ENCODE data around the gene PTPRD. TPM values are rescaled to one million over a fixed set of nuclear protein-coding genes. Genes with fewer than 3 reads are reported as not detected.

PTPRD gene
- total RNA-seq, 1 experiment from 2014 or later: not detected

GRCh38 chr9:8659108-8659507 lies 1953.7 kb downstream of the PTPRD start:
- Histone ChIP-seq H3K9me3 (ENCODE audit: control insufficient read depth, insufficient read depth, low read depth, low read length) (no peaks in the 10 kb centered on the region), H3K4me1 (ENCODE audit: control insufficient read depth, insufficient read depth, low read length) (no peaks in the 10 kb centered on the region), H3K36me3 (ENCODE audit: control insufficient read depth, insufficient read depth, low read length) (no peaks in the 10 kb centered on the region), H3K27me3 (ENCODE audit: control insufficient read depth, insufficient read depth, low read length) (no peaks in the 10 kb centered on the region), H3K27ac (ENCODE audit: low read length) (no peak overlapping the region), H3K4me3 (ENCODE audit: low read depth in 2 of 2, low read length in 2 of 2) (no peak overlapping the region)
- ChIA-PET POLR2A (no interaction called here), CTCF (no interaction called here)
- intact Hi-C loops (cut with micrococcal nuclease; ENCODE audit: unreplicated experiment): no loop called here
- DNase-seq (ENCODE audit: low read depth, low spot score) (no peak), ATAC-seq (no peak)
- in situ Hi-C loops (cut with HindIII; ENCODE audit: low pct_unique_long_range_greater_than_20kb, low sequenced_read_pairs): no loop called here
- BruUV-seq (replicated peaks): no TSS peak
- TF ChIP-seq CTCF (IDR thresholded peaks at IDR 0.05) (no peak), POLR2AphosphoS5 (IDR thresholded peaks at IDR 0.05; ENCODE audit: low read depth, low read length) (no peak), SIN3A (IDR thresholded peaks at IDR 0.05; ENCODE audit: borderline replicate concordance, insufficient read depth, low read depth, low read length) (no peak), REST (IDR thresholded peaks at IDR 0.05; ENCODE audit: insufficient read depth in 1 of 2, low read depth in 2 of 2, low read length in 1 of 2) (no peak), TCF7L2 (IDR thresholded peaks at IDR 0.05; ENCODE audit: low read depth, low read length) (no peak)

- no peak overlapping the region for H3K4me3 ChIP-seq (ENCODE audit: low read depth in 2 of 2, low read length in 2 of 2)
- no peaks in the 10 kb centered on the region for H3K36me3 ChIP-seq (ENCODE audit: control insufficient read depth, insufficient read depth, low read length)
- H3K27ac ChIP-seq (ENCODE audit: low read length): no peak overlapping the region
- ATAC-seq (no peak), DNase-seq (ENCODE audit: low read depth, low spot score) (no peak)
- in situ Hi-C loops (cut with HindIII; ENCODE audit: low pct_unique_long_range_greater_than_20kb, low sequenced_read_pairs): no loop called here
- no peaks in the 10 kb centered on the region for H3K4me1 ChIP-seq (ENCODE audit: control insufficient read depth, insufficient read depth, low read length)
- H3K27me3 ChIP-seq (ENCODE audit: control insufficient read depth, insufficient read depth, low read length): no peaks in the 10 kb centered on the region
- intact Hi-C loops (cut with micrococcal nuclease; ENCODE audit: unreplicated experiment): no loop called here
- BruUV-seq (replicated peaks): no TSS peak
- ChIA-PET CTCF (no interaction called here), POLR2A (no interaction called here)
- H3K9me3 ChIP-seq (ENCODE audit: control insufficient read depth, insufficient read depth, low read depth, low read length): no peaks in the 10 kb centered on the region
- TF ChIP-seq POLR2AphosphoS5 (IDR thresholded peaks at IDR 0.05; ENCODE audit: low read depth, low read length) (no peak), TCF7L2 (IDR thresholded peaks at IDR 0.05; ENCODE audit: low read depth, low read length) (no peak), CTCF (IDR thresholded peaks at IDR 0.05) (no peak), REST (IDR thresholded peaks at IDR 0.05; ENCODE audit: insufficient read depth in 1 of 2, low read depth in 2 of 2, low read length in 1 of 2) (no peak), SIN3A (IDR thresholded peaks at IDR 0.05; ENCODE audit: borderline replicate concordance, insufficient read depth, low read depth, low read length) (no peak)
Measured at GRCh38 chr9:8655071-8655470, 1957.7 kb downstream of the PTPRD start.
